SU-DHL-6 (cell line): Measurements from ENCODE around the gene DHCR24.

Experiments used
- H2AFZ ChIP-seq: fragments of 200-600 bp; sonication (generic); 2 replicates; pipeline ENCODE4 v1.6.1; 2014; ENCODE audit warnings: low read depth, mild to moderate bottlenecking, moderate library complexity, mixed read lengths, antibody characterized with exemption, low read length; ENCODE audit not compliant: severe bottlenecking
- H3F3A ChIP-seq: fragments of 200-600 bp; shearing (Covaris generic); 2 replicates; pipeline ENCODE4 v1.6.0; 2016; ENCODE audit warnings: antibody characterized with exemption, mild to moderate bottlenecking; ENCODE audit not compliant: insufficient read depth
- H3K27ac ChIP-seq: fragments of 200-600 bp; sonication (generic); 2 replicates; pipeline ENCODE4 v1.5.1; 2016; ENCODE audit warnings: low read depth, mild to moderate bottlenecking, low read length, moderate library complexity, mixed read lengths
- H3K27me3 ChIP-seq: fragments of 200-600 bp; sonication (generic), shearing (Covaris generic); 2 replicates; pipeline ENCODE4 v1.6.0; 2014; ENCODE audit warnings: mild to moderate bottlenecking, low read length
- H3K36me3 ChIP-seq: fragments of 200-600 bp; sonication (generic); 2 replicates; pipeline ENCODE4 v1.6.1; 2014; ENCODE audit warnings: mild to moderate bottlenecking, low read length, mixed read lengths
- H3K4me2 ChIP-seq: fragments of 300-600, 200-600 bp; shearing (Covaris generic), sonication (generic); 2 replicates; pipeline ENCODE4 v1.6.0; 2014; ENCODE audit warnings: low read length, low read depth, mild to moderate bottlenecking; ENCODE audit not compliant: poor library complexity, severe bottlenecking
- H3K4me3 ChIP-seq: fragments of 200-600 bp; sonication (generic); 2 replicates; pipeline ENCODE4 v1.5.1; 2014; ENCODE audit warnings: antibody characterized with exemption, low read length, mild to moderate bottlenecking, mixed read lengths; ENCODE audit not compliant: insufficient read depth, poor library complexity, severe bottlenecking
- H3K79me2 ChIP-seq: fragments of 200-600 bp; sonication (generic); 2 replicates; pipeline ENCODE4 v1.6.1; 2014; ENCODE audit warnings: mild to moderate bottlenecking, low read length, moderate library complexity; ENCODE audit not compliant: insufficient read depth
- H3K9ac ChIP-seq: fragments of 200-600 bp; sonication (generic); 2 replicates; pipeline ENCODE4 v1.7.0; 2014; ENCODE audit warnings: mild to moderate bottlenecking, low read length
- H3K9me2 ChIP-seq: fragments of 200-600 bp; sonication (generic); replicated peaks from 2 replicates; pipeline ENCODE4 v1.6.1; 2014; ENCODE audit warnings: low read length; ENCODE audit not compliant: insufficient read depth
- H3K9me3 ChIP-seq: fragments of 200-600 bp; sonication (generic); 2 replicates; pipeline ENCODE4 v1.6.1; 2014; ENCODE audit warnings: low read length, mixed read lengths; ENCODE audit not compliant: insufficient read depth
- H4K20me1 ChIP-seq: fragments of 200-600 bp; sonication (generic); 2 replicates; pipeline ENCODE4 v1.6.1; 2014; ENCODE audit warnings: low read depth, mild to moderate bottlenecking, antibody characterized with exemption, low read length, moderate library complexity, mixed read lengths
- EZH2phosphoT487 ChIP-seq: fragments of 200-600 bp; sonication (generic), shearing (Covaris generic); conservative IDR thresholded peaks from 2 replicates; pipeline ENCODE4 v1.6.1; 2018; ENCODE audit warnings: mild to moderate bottlenecking, antibody characterized with exemption, low read length, moderate library complexity, mixed read lengths
- TF ChIP-seq, protein P1 (sequence below): fragments of 200-600 bp; sonication (generic); IDR thresholded peaks from one replicate; pipeline ENCODE4 v1.5.1; 2017; ENCODE audit warnings: antibody characterized with exemption, mild to moderate bottlenecking, low read length, moderate library complexity; ENCODE audit not compliant: insufficient read depth, poor library complexity, severe bottlenecking

Gene DHCR24

GRCh38 chr1:54849219-54850068 lies 37.6 kb downstream of the DHCR24 start:
- H3K36me3 ChIP-seq: 0 out of 2 replicates have a peak, but pooled peaks cover 11% of the 10 kb centered on the region

GRCh38 chr1:54848134-54848948 lies 38.7 kb downstream of the DHCR24 start:
- Histone ChIP-seq H3K79me2 (no peaks in the 10 kb centered on the region), H3K4me2 (no peak overlapping the region), H3K4me3 (no peak overlapping the region), H3K9me2 (no peaks in the 10 kb centered on the region), H3K9ac (no peak overlapping the region), H3F3A (no peaks in the 10 kb centered on the region), H4K20me1 (no peaks in the 10 kb centered on the region), H2AFZ (no peak overlapping the region), H3K9me3 (no peaks in the 10 kb centered on the region), H3K36me3 (0 out of 2 replicates have a peak, but pooled peaks cover 7% of the 10 kb centered on the region), H3K27me3 (no peaks in the 10 kb centered on the region), H3K27ac (no peak overlapping the region)
- TF ChIP-seq, protein P1, sequence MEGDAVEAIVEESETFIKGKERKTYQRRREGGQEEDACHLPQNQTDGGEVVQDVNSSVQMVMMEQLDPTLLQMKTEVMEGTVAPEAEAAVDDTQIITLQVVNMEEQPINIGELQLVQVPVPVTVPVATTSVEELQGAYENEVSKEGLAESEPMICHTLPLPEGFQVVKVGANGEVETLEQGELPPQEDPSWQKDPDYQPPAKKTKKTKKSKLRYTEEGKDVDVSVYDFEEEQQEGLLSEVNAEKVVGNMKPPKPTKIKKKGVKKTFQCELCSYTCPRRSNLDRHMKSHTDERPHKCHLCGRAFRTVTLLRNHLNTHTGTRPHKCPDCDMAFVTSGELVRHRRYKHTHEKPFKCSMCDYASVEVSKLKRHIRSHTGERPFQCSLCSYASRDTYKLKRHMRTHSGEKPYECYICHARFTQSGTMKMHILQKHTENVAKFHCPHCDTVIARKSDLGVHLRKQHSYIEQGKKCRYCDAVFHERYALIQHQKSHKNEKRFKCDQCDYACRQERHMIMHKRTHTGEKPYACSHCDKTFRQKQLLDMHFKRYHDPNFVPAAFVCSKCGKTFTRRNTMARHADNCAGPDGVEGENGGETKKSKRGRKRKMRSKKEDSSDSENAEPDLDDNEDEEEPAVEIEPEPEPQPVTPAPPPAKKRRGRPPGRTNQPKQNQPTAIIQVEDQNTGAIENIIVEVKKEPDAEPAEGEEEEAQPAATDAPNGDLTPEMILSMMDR: no peak
- TF ChIP-seq EZH2phosphoT487: no peak

More at GRCh38 chr1:54849219-54850068, 37.6 kb downstream of the DHCR24 start:
- H3K27me3 ChIP-seq: no peaks in the 10 kb centered on the region
- H3K9ac ChIP-seq: no peak overlapping the region
- no peaks in the 10 kb centered on the region for H3K9me3 ChIP-seq
- TF ChIP-seq EZH2phosphoT487: no peak
- TF ChIP-seq, protein P1: no peak
- H2AFZ ChIP-seq: no peak overlapping the region
- H3K9me2 ChIP-seq: no peaks in the 10 kb centered on the region
- H3K4me3 ChIP-seq: no peak overlapping the region
- H3F3A ChIP-seq: no peaks in the 10 kb centered on the region
- no peak overlapping the region for H3K27ac ChIP-seq
- H4K20me1 ChIP-seq: no peaks in the 10 kb centered on the region
- no peaks in the 10 kb centered on the region for H3K79me2 ChIP-seq
- H3K4me2 ChIP-seq: no peak overlapping the region

- 0 out of 2 replicates have a peak, but pooled peaks cover 7% of the 10 kb centered on the region for H3K36me3 ChIP-seq
- no peaks in the 10 kb centered on the region for H3K79me2 ChIP-seq
- no peaks in the 10 kb centered on the region for H3K27me3 ChIP-seq
- no peak overlapping the region for H3K9ac ChIP-seq
- no peak for TF ChIP-seq EZH2phosphoT487
- TF ChIP-seq, protein P1: no peak
- no peaks in the 10 kb centered on the region for H4K20me1 ChIP-seq
- no peaks in the 10 kb centered on the region for H3K9me3 ChIP-seq
- no peak overlapping the region for H3K27ac ChIP-seq
- no peak overlapping the region for H3K4me2 ChIP-seq
- no peak overlapping the region for H2AFZ ChIP-seq
- no peak overlapping the region for H3K4me3 ChIP-seq
- no peaks in the 10 kb centered on the region for H3K9me2 ChIP-seq
- no peaks in the 10 kb centered on the region for H3F3A ChIP-seq
These were observed 40.2 kb downstream of the DHCR24 start for GRCh38 chr1:54846716-54847284.
